Activated B cell treated with CpG ODN at 0.5 μM for 24 hours (primary cell): Measurements from ENCODE around the gene ALCAM. TPM values are rescaled to one million over a fixed set of nuclear protein-coding genes. Genes with fewer than 3 reads are reported as not detected.
A peak's percentile ranks its signal among the peaks of the same experiment; 100 is the strongest.

ENCODE experiments used
- ATAC-seq: fragments of 200-7000 bp; cut with Tn5 transposase; one replicate; pipeline ENCODE4 v1.10.0; 2021; ENCODE audit warnings: low read depth, mild to moderate bottlenecking, moderate library complexity
- CTCF ChIA-PET: fragments of 350-600 bp; sonication (Branson Sonifier 250); formaldehyde crosslinking; loops from one replicate; lab custom pipeline; 2021; ENCODE audit warnings: antibody characterized with exemption; lab: Charles Lee
- POLR2A ChIA-PET: fragments of 350-600 bp; sonication (Branson Sonifier 250); formaldehyde crosslinking; loops from one replicate; lab custom pipeline; 2021; ENCODE audit warnings: antibody characterized with exemption; lab: Charles Lee
- DNase-seq: peaks from one replicate; pipeline ENCODE4 v3.0.0; 2022
- H3K27ac Mint-ChIP-seq: one replicate; pipeline ENCODE4 v1.8.0; 2020; ENCODE audit warnings: mixed read lengths
- H3K27me3 Mint-ChIP-seq: one replicate; pipeline ENCODE4 v1.8.0; 2021; ENCODE audit warnings: mixed read lengths
- H3K36me3 Mint-ChIP-seq: one replicate; pipeline ENCODE4 v1.8.0; 2021; ENCODE audit warnings: low read depth, mixed read lengths
- H3K4me1 Mint-ChIP-seq: one replicate; pipeline ENCODE4 v1.8.0; 2021; ENCODE audit warnings: mixed read lengths
- H3K4me3 Mint-ChIP-seq: one replicate; pipeline ENCODE4 v1.8.0; 2020; ENCODE audit warnings: mild to moderate bottlenecking, mixed read lengths
- H3K9me3 Mint-ChIP-seq: one replicate; pipeline ENCODE4 v1.8.0; 2020; ENCODE audit warnings: mixed read lengths
- intact Hi-C: fragments of 100-400 bp; cut with micrococcal nuclease; formaldehyde crosslinking; loops from one replicate; pipeline ENCODE4 v1.15.1; 2024
- total RNA-seq: library from RNA; stranded (reverse); gene quantifications from 2 replicates; pipeline ENCODE4 v1.2.3, GENCODE V29; 2022
- TF ChIP-seq, protein P1 (sequence below): fragments of 200-600 bp; IDR thresholded peaks from one replicate; pipeline ENCODE4 v1.8.0; 2022; ENCODE audit warnings: antibody characterized with exemption, mild to moderate bottlenecking

ALCAM gene
- total RNA-seq, 1 donor from 2014 or later, result 28.5 TPM

DNA sequence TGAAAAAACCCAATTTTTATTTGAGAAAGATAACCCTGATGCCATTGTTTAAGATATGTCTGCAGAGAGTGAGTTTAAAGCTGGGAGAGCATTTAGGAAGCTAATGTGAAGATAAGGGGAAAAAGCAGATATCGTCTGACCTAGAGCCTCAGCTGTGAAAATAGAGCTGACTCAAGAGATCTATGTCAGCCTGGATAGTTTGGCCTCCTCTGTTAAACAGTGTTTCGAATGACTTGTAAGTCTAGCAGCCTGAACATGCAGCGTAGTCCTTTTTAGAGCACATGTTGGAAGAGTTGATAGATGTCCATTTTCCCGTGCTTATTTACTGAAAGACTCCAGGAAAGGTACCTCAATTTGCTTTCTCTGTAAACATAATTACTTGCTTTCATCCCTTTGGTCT lies 48.1 kb downstream of the ALCAM start:
- TF ChIP-seq, protein P1, sequence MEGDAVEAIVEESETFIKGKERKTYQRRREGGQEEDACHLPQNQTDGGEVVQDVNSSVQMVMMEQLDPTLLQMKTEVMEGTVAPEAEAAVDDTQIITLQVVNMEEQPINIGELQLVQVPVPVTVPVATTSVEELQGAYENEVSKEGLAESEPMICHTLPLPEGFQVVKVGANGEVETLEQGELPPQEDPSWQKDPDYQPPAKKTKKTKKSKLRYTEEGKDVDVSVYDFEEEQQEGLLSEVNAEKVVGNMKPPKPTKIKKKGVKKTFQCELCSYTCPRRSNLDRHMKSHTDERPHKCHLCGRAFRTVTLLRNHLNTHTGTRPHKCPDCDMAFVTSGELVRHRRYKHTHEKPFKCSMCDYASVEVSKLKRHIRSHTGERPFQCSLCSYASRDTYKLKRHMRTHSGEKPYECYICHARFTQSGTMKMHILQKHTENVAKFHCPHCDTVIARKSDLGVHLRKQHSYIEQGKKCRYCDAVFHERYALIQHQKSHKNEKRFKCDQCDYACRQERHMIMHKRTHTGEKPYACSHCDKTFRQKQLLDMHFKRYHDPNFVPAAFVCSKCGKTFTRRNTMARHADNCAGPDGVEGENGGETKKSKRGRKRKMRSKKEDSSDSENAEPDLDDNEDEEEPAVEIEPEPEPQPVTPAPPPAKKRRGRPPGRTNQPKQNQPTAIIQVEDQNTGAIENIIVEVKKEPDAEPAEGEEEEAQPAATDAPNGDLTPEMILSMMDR, result no peak
- CTCF ChIA-PET, result no interaction called here
- no peak overlapping the region for H3K4me3 Mint-ChIP-seq
- peaks cover 46% of the 10 kb centered on the region for H3K4me1 Mint-ChIP-seq
- H3K27ac Mint-ChIP-seq, result no peak overlapping the region
- no peaks in the 10 kb centered on the region for H3K9me3 Mint-ChIP-seq
- intact Hi-C loops, result loop anchor here (2.0 kb wide), 1 partner anchor 16 kb away; no protein-coding TSS in a partner anchor
- H3K36me3 Mint-ChIP-seq, result no peaks in the 10 kb centered on the region
- ATAC-seq (no peak), DNase-seq (no peak)
- POLR2A ChIA-PET, result no interaction called here
- H3K27me3 Mint-ChIP-seq, result no peaks in the 10 kb centered on the region

DNA sequence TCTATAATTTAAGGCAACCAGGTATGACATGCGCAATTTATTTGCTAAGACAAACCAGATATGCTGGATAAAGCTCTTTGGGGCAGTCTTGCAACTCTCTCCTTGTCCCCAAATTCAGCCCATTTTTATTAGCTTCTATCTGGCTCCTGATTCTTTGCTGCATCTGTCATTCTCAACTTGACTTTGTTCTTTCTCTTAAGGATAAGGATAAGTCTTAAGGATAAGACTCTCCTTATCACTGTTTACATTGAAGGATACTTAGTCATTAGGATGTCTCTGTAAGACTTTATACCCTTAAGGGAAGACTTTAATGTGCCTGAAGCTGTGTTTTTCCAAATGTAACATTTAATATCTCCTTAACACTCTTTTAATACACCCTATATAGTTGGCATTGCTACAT lies 49.2 kb downstream of the ALCAM start:
- TF ChIP-seq, protein P1, result no peak
- intact Hi-C loops, result loop anchor here (2.0 kb wide), 1 partner anchor 17 kb away; no protein-coding TSS in a partner anchor
- POLR2A ChIA-PET, result no interaction called here
- no peak overlapping the region for H3K4me3 Mint-ChIP-seq
- H3K4me1 Mint-ChIP-seq, result peaks cover 46% of the 10 kb centered on the region
- no peaks in the 10 kb centered on the region for H3K36me3 Mint-ChIP-seq
- H3K27ac Mint-ChIP-seq, result no peak overlapping the region
- ATAC-seq (no peak), DNase-seq (no peak)
- no peaks in the 10 kb centered on the region for H3K27me3 Mint-ChIP-seq
- H3K9me3 Mint-ChIP-seq, result no peaks in the 10 kb centered on the region
- CTCF ChIA-PET, result interaction anchor here (0.7 kb wide), 1 partner anchor 102 kb away, joined by 5 read pairs; no protein-coding TSS in a partner anchor

DNA sequence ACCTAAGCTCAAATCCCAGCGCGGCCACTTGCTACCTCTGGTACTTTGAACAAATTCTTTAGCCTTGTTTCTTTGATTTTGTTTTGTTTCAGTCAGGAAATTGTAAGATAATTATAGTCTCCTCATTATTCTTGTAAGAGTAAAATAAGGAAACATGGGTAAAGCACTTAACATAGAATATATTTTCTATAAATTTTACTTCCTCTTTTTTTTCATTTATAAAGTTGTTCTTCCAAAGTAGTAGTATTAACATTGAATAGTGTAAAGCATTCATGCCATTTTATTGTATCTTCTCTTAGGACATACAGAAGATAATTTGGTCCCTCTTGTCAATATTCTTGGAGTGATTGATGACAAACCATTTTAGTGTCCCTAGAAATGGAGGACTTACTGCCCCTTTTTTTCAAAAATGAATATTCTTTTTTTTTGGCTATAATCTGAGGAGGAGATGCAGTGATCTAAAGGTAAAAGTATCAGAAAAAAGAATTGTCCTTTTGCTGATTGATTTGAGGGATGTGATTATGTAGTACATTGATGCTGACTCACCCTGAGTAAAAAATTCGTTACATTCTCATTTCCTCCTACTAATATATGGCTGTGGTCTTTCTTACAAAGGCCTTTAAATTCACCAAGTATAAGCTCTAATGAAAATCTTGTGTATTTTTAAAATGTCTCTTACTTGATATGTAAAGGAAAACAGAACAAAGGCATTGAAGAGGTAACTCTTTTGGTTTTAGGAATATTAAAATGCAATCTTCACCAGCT lies 51.0 kb downstream of the ALCAM start:
- H3K27ac Mint-ChIP-seq, result peak overlapping the region; percentile 35
- no peaks in the 10 kb centered on the region for H3K9me3 Mint-ChIP-seq
- TF ChIP-seq, protein P1, result no peak
- H3K36me3 Mint-ChIP-seq, result no peaks in the 10 kb centered on the region
- CTCF ChIA-PET, result no interaction called here
- POLR2A ChIA-PET, result no interaction called here
- DNase-seq (no peak), ATAC-seq (peak; percentile 34)
- intact Hi-C loops, result no loop called here
- peaks cover 39% of the 10 kb centered on the region for H3K4me1 Mint-ChIP-seq
- H3K4me3 Mint-ChIP-seq, result no peak overlapping the region
- H3K27me3 Mint-ChIP-seq, result no peaks in the 10 kb centered on the region

DNA sequence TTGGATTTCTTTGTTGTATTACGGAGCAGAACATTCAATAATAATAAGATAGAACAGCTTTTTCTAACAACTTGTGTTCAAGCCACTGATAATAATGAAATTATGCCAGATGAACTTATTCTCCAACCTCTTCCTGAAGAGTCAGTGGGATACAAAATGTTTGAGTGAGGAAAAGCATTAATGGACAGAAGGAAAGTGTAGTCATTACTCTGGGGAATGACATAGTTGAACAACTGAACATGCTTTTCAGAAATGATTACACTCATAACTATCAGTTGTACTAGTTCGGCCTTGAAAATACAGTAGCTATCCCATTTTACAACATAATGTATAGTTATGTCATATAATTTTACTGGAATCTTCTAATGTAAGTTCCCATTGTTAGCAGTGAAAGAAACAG lies 55.9 kb downstream of the ALCAM start:
- no peaks in the 10 kb centered on the region for H3K27me3 Mint-ChIP-seq
- POLR2A ChIA-PET, result no interaction called here

DNA sequence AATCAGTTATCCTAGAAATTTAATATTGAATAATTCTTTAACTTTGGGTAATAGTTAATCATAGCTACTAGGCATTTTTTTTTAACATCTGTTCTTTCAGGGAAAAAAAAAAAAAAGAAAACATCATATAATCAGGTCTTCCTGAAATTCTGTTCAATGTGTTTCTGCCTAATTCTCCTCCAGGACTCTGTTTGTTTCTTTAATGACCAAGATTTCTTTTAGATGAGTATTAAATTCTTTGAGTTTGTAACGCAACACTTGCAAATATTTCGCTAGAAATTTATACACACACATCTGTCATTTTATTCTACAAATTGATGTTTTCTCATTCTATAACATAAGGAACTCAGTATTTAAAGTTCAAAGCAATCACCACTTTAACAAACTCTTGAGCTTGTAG lies 56.7 kb downstream of the ALCAM start:
- no peak overlapping the region for H3K4me3 Mint-ChIP-seq
- ChIA-PET POLR2A (interaction anchor here (1.2 kb wide), 1 partner anchor 55 kb away, joined by 3 read pairs; no protein-coding TSS in a partner anchor), CTCF (no interaction called here)
- intact Hi-C loops, result no loop called here
- H3K36me3 Mint-ChIP-seq, result no peaks in the 10 kb centered on the region
- no peaks in the 10 kb centered on the region for H3K27me3 Mint-ChIP-seq
- H3K4me1 Mint-ChIP-seq, result peaks cover 29% of the 10 kb centered on the region
- TF ChIP-seq, protein P1, result no peak
- no peak for DNase-seq
- H3K27ac Mint-ChIP-seq, result no peak overlapping the region
- ATAC-seq, result no peak
- H3K9me3 Mint-ChIP-seq, result no peaks in the 10 kb centered on the region

More for the DNA sequence above, 55.9 kb downstream of the ALCAM start:
- Mint-ChIP-seq H3K9me3 (no peaks in the 10 kb centered on the region), H3K27ac (no peak overlapping the region), H3K4me3 (no peak overlapping the region), H3K4me1 (peaks cover 34% of the 10 kb centered on the region), H3K36me3 (no peaks in the 10 kb centered on the region)
- intact Hi-C loops, result no loop called here
- DNase-seq (no peak), ATAC-seq (no peak)
- CTCF ChIA-PET, result no interaction called here
- TF ChIP-seq, protein P1, result no peak
